Tibial artery (tissue), 4 donors: Measurements from ENCODE around the gene TES.

ENCODE experiments used
- DNase-seq, 2 donors: peaks; one replicate each; pipeline ENCODE4 v3.0.0-alpha.2; 2019
- H3K27ac ChIP-seq, 2 donors: fragments of 200-600 bp; sonication (generic) in 1 of 2; 1 replicate in 1 of 2; 2 replicates in 1 of 2; pipeline ENCODE4 v1.5.1; 2018 to 2019; ENCODE audit warnings: mild to moderate bottlenecking in 1 of 2
- H3K27me3 ChIP-seq, 2 donors: fragments of 200-600 bp; sonication (generic) in 1 of 2; one replicate each; pipeline versions ENCODE4 v1.5.1 to v1.6.0; 2016 to 2019
- H3K36me3 ChIP-seq, 3 donors: fragments of 200-600 bp; sonication (generic) in 2 of 3; one replicate each; pipeline ENCODE4 v1.5.1; 2016 to 2019; ENCODE audit warnings: mild to moderate bottlenecking in 2 of 3
- H3K4me1 ChIP-seq, 4 donors: fragments of 200-600 bp; sonication (generic) in 2 of 4; 1 replicate in 3 of 4; 2 replicates in 1 of 4; pipeline ENCODE4 v1.5.1; 2016 to 2019
- H3K4me3 ChIP-seq, 2 donors: fragments of 200-600 bp; sonication (generic) in 1 of 2; 1 replicate in 1 of 2; 2 replicates in 1 of 2; pipeline ENCODE4 v1.5.1; 2018 to 2019; ENCODE audit warnings: mild to moderate bottlenecking in 2 of 2
- H3K9me3 ChIP-seq, 3 donors: fragments of 200-600 bp; sonication (generic) in 1 of 3; one replicate each; pipeline ENCODE4 v1.5.1; 2016 to 2019
- CTCF ChIP-seq, 2 experiments: fragments of 200-600 bp in 1 of 2; fragments of 450-650 bp in 1 of 2; IDR thresholded peaks; one replicate each; pipeline ENCODE4 v1.5.1; 2017 to 2019; ENCODE audit warnings: antibody characterized with exemption in 2 of 2, mild to moderate bottlenecking in 1 of 2, moderate library complexity in 1 of 2
- intact Hi-C: fragments of 100-400 bp; cut with DNase I; formaldehyde crosslinking; loops from one replicate; pipeline ENCODE4 v1.15.0; 2023; ENCODE audit warnings: low total_unique reads

TES gene

GRCh38 chr7:116194115-116194514, 16.2 kb upstream of the TES start:
- no peak for TF ChIP-seq CTCF (IDR thresholded peaks at IDR 0.05)
- no peak overlapping the region for H3K4me3 ChIP-seq
- H3K9me3 ChIP-seq: no peaks in the 10 kb centered on the region
- intact Hi-C loops: no loop called here
- H3K36me3 ChIP-seq: no peaks in the 10 kb centered on the region
- H3K27ac ChIP-seq: peak overlapping the region; percentile 44 to 55
- DNase-seq: no peak
- H3K4me1 ChIP-seq: peaks cover 0 to 21% (median 0%) of the 10 kb centered on the region in 4 donors
- H3K27me3 ChIP-seq: no peaks in the 10 kb centered on the region

DNA sequence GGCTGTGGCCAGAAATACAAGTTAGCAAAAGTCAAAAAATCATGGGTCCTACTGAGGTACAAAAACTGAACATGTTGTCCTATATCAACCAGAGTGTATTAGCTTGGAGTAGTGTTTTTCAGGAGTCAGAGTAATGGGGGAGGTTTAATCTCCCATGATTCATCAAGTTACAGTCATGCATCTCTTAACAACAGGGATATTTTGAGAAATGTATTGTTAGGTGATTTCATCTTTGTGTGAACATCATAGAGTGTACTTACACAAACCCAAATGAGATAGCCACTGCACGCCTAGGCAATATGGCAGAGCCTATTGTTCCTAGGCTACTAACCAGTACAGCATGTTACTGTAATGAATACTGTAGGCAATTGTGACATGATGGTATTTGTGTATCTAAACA, 14.9 kb upstream of the TES start:
- Histone ChIP-seq H3K27me3 (no peaks in the 10 kb centered on the region), H3K4me3 (no peak overlapping the region), H3K36me3 (no peaks in the 10 kb centered on the region), H3K27ac (no peak overlapping the region), H3K9me3 (no peaks in the 10 kb centered on the region), H3K4me1 (peaks cover 0 to 21% (median 0%) of the 10 kb centered on the region in 4 donors)
- DNase-seq: no peak
- TF ChIP-seq CTCF (IDR thresholded peaks at IDR 0.05): no peak
- intact Hi-C loops: no loop called here

- intact Hi-C loops: no loop called here
- H3K36me3 ChIP-seq: no peaks in the 10 kb centered on the region
- H3K4me1 ChIP-seq: peaks cover 0 to 21% (median 0%) of the 10 kb centered on the region in 4 donors
- H3K27ac ChIP-seq: no peak overlapping the region
- DNase-seq: no peak
- H3K9me3 ChIP-seq: no peaks in the 10 kb centered on the region
- H3K27me3 ChIP-seq: no peaks in the 10 kb centered on the region
- no peak overlapping the region for H3K4me3 ChIP-seq
- no peak for TF ChIP-seq CTCF (IDR thresholded peaks at IDR 0.05)
Observed at GRCh38 chr7:116196947-116197346, 13.4 kb upstream of the TES start.

DNA sequence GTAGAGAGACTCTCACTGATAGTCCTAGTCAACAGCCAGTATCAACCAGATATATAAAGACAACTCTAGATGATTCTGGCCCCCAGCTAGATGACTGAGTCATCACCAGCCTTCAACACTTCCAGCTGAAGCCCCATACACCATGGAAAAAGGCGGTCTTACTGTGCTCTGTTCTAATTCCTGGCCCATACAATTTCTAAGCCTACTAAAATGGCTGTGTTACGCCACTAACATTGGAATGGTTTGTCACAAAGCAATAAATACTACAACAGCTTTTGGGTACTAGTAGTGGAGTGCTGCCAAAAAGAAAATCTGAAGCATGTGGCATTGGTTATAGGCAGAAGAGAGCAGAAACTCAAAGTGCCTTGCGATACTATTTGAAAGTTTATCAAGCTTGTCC, 13.0 kb upstream of the TES start:
- no peak for TF ChIP-seq CTCF (IDR thresholded peaks at IDR 0.05)

DNA sequence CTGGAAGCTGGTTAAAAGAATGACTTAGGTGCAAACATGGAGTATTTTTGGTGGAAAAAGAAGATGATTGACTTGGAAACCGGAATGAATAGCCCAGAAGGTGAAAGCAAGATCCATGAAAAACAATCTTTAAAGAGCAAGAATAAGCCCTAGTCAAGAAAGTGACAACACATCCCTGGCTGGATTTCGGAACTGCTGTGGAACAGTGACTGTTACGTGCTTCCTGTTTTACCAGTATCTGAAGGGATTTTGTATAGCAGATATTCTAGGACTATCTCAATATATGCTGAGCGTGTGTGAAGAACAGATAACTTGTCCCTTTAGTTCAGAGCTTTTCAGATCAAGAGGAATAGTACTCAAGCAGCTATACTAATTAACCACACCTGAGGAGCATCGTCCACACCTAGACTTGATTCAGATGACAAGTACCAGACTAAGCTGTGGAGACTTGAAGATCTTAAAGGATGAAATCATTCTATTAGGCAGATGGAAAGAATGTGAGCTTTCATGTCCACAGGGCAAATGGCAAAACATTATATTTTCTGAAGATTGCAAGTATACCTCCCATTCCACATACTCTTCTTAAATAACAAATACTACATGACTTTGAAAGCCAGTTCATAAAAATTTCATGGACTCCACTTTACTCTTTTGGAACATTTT, 11.5 kb upstream of the TES start:
- intact Hi-C loops: no loop called here
- H3K27me3 ChIP-seq: no peaks in the 10 kb centered on the region
- DNase-seq: no peak
- no peaks in the 10 kb centered on the region for H3K36me3 ChIP-seq
- H3K9me3 ChIP-seq: no peaks in the 10 kb centered on the region
- peaks cover 0 to 9% (median 0%) of the 10 kb centered on the region in 4 donors for H3K4me1 ChIP-seq
- H3K27ac ChIP-seq: no peak overlapping the region
- H3K4me3 ChIP-seq: no peak overlapping the region
- TF ChIP-seq CTCF (IDR thresholded peaks at IDR 0.05): no peak

More for the DNA sequence above, 13.0 kb upstream of the TES start:
- Histone ChIP-seq H3K27me3 (no peaks in the 10 kb centered on the region), H3K9me3 (no peaks in the 10 kb centered on the region), H3K36me3 (no peaks in the 10 kb centered on the region), H3K4me3 (no peak overlapping the region), H3K27ac (no peak overlapping the region), H3K4me1 (peaks cover 0 to 21% (median 0%) of the 10 kb centered on the region in 4 donors)
- intact Hi-C loops: no loop called here
- no peak for DNase-seq

- no peak overlapping the region for H3K4me3 ChIP-seq
- H3K27ac ChIP-seq: no peak overlapping the region
- H3K9me3 ChIP-seq: no peaks in the 10 kb centered on the region
- no peak for DNase-seq
- H3K4me1 ChIP-seq: no peaks in the 10 kb centered on the region
- H3K36me3 ChIP-seq: no peaks in the 10 kb centered on the region
- TF ChIP-seq CTCF (IDR thresholded peaks at IDR 0.05): no peak
- no peaks in the 10 kb centered on the region for H3K27me3 ChIP-seq
- intact Hi-C loops: no loop called here
Observed at GRCh38 chr7:116200963-116201362, 9.4 kb upstream of the TES start.
